LNCAP (cell line): ENCODE data around the gene BEND7.
A peak's percentile ranks its signal among the peaks of the same experiment; 100 is the strongest.

Source experiments
- TF ChIP-seq, protein P1 (sequence below): fragments of 450-650 bp; IDR thresholded peaks from 2 replicates; pipeline ENCODE4 v1.5.1; 2017; ENCODE audit warnings: mild to moderate bottlenecking

BEND7 gene

GRCh38 chr10:13559124-13559700 lies 30.4 kb upstream of the BEND7 start:
- TF ChIP-seq, protein P1, sequence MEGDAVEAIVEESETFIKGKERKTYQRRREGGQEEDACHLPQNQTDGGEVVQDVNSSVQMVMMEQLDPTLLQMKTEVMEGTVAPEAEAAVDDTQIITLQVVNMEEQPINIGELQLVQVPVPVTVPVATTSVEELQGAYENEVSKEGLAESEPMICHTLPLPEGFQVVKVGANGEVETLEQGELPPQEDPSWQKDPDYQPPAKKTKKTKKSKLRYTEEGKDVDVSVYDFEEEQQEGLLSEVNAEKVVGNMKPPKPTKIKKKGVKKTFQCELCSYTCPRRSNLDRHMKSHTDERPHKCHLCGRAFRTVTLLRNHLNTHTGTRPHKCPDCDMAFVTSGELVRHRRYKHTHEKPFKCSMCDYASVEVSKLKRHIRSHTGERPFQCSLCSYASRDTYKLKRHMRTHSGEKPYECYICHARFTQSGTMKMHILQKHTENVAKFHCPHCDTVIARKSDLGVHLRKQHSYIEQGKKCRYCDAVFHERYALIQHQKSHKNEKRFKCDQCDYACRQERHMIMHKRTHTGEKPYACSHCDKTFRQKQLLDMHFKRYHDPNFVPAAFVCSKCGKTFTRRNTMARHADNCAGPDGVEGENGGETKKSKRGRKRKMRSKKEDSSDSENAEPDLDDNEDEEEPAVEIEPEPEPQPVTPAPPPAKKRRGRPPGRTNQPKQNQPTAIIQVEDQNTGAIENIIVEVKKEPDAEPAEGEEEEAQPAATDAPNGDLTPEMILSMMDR: no peak

DNA sequence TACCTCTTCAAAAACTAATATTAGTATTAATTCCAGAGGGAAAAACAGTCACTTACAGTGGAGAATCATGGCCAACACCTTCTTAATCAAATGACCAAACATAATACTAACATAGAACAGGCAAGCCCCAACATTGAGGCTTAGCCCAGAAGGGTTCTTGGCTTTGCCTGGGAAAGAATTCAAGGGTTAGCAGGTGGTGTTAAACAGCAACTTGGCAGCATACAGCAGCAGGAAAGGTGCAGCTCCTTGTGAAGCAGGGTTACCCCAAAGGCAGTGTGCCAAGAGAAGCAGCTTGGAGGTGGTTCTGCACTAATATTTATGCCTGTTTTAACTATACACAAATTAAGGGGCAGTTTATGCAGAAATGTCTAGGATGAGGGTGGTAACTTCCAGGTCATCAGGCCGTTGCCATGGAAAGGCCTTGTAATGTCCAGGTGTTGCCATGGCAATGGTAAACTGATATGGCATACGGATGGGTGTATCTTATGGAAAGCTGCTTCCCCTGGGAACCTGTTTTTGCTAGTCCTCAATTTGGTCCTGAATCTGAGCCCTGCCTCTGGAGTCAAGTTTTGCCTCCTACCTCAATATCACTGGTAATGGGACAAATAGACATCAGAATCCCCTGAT lies 27.2 kb upstream of the BEND7 start:
- TF ChIP-seq, protein P1: no peak

- TF ChIP-seq, protein P1: no peak
Observed at GRCh38 chr10:13550802-13551201, 22.0 kb upstream of the BEND7 start.

- TF ChIP-seq, protein P1: no peak
Observed at GRCh38 chr10:13542533-13542932, 13.7 kb upstream of the BEND7 start.

DNA sequence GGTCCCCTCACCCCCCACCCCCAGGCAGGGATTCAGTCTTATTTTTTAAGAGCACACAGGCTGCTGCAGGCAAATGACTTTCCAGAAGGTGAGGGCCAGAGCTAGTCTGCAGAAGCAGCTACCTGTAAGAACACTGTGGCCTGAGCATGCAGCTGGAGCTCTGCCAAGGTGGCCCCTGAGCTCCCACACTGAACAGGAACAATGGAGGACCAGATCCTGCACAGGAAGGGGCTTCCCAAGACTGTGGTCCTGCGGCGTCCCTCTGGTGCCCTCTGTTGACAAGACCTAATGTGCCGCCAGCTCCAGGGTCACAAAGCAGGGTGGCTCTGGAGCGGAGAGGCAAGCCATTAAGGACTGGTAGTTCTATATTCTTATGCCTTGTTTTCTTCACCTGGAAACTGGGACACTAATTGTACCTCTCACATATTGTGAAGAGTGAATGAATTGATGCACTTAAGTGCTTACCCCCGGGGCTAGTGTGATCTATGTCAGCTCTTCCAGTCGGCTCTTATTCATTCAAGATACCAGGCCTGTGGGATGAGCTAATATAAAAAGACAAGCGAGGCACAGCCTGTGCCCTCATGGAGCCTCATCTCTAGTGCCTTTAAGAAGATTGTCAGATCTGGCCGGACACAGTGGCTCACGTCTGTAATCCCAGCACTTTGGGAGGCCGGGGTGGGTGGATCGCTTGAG lies 8.0 kb upstream of the BEND7 start:
- TF ChIP-seq, protein P1: peak; percentile 63

DNA sequence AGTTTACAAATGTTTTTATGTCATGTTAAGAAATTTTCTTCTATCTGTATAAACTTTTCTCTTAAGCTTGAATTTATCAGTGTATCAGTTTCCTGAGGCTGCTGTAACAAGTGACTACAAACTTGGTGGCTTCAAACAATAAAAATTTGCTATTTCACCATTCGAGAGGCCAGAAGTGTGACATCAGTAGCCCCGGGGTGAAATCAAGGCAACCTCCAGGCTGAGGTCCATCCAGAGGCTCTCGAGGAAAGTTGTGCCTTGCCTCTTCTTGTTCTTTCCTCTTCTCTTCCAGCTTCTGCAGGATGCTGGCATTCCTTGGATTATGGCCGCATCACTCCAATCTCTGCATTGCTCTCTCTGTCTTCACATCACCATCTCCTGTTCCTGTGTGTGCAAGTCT lies 6.5 kb upstream of the BEND7 start:
- TF ChIP-seq, protein P1: no peak

DNA sequence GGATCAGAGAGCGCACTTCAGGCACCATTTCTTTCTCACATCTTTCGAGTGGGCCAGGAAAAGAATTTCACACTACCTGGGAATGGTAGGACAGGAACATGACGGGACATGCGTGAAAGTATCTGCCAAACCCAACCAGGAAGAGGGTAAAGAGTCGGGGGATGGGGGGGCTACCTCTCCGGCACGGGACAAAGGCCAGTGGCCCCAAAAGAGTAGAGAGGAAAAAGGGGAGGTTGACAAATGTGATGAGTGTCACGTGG lies 830 bp upstream of the BEND7 start:
- TF ChIP-seq, protein P1: no peak
